Right atrium auricular region (tissue), 2 donors: ENCODE results near the gene DXO. TPM values are rescaled to one million over a fixed set of nuclear protein-coding genes. Genes with fewer than 3 reads are reported as not detected.
"Not testable (repeated sequence)": the region's sequence is repeated elsewhere in the genome, so short reads cannot be mapped to it uniquely, and the experiment has no call there.

ENCODE experiments used
- DNase-seq: peaks from one replicate; pipeline ENCODE4 v3.0.0-alpha.2; 2019; ENCODE audit warnings: low spot score
- H3K27ac ChIP-seq, 2 donors: fragments of 200-600 bp; sonication (generic); 1 replicate in 1 of 2; 2 replicates in 1 of 2; pipeline ENCODE4 v1.5.1; 2016 to 2019
- H3K27me3 ChIP-seq, 2 donors: fragments of 200-600 bp; sonication (generic); one replicate each; pipeline versions ENCODE4 v1.5.1 to v1.6.0; 2017 to 2019
- H3K36me3 ChIP-seq: fragments of 200-600 bp; sonication (generic); one replicate; pipeline ENCODE4 v1.5.1; 2016
- H3K4me1 ChIP-seq, 2 donors: fragments of 200-600 bp; sonication (generic); one replicate each; pipeline versions ENCODE4 v1.5.1 to v1.6.0; 2017 to 2019
- H3K4me3 ChIP-seq, 2 donors: fragments of 200-600 bp; sonication (generic); 1 replicate in 1 of 2; 2 replicates in 1 of 2; pipeline ENCODE4 v1.5.1; 2017 to 2019; ENCODE audit warnings: mild to moderate bottlenecking in 1 of 2, moderate library complexity in 1 of 2
- H3K9me3 ChIP-seq, 2 donors: fragments of 200-600 bp; sonication (generic); one replicate each; pipeline ENCODE4 v1.5.1; 2019
- CTCF ChIP-seq, 2 donors: fragments of 200-600 bp; sonication (generic); IDR thresholded peaks; one replicate each; pipeline ENCODE4 v1.5.1; 2019; ENCODE audit warnings: antibody characterized with exemption in 2 of 2
- total RNA-seq, 2 donors: library from RNA; depleted of rRNA; stranded (reverse); fragments of >200 nt; gene quantifications; one replicate each; pipeline ENCODE4 v1.1.0, GENCODE V29; 2016

DXO gene
- total RNA-seq = 10 to 100 TPM; 12.1 to 14.1 TPM

- H3K27ac ChIP-seq = peak within 1 kb of the TSS; percentile 96 to 98
- peaks cover 35% of the 10 kb centered on the region for H3K36me3 ChIP-seq
- no peaks in the 10 kb centered on the region for H3K27me3 ChIP-seq
- H3K4me1 ChIP-seq = peaks cover 0 to 34% of the 10 kb centered on the region in 2 donors
- no peaks in the 10 kb centered on the region for H3K9me3 ChIP-seq
- DNase-seq = peak; percentile 97
- TF ChIP-seq CTCF (IDR thresholded peaks at IDR 0.05) = no peak
- H3K4me3 ChIP-seq = peak within 1 kb of the TSS; percentile 80 to 82
These were observed at the start of gene DXO for GRCh38 chr6:31971993-31972708. Gene DXO, minus strand, starts transcription at chr6:31972138. Its CDS starts 463 bp downstream, at chr6:31971675.

- H3K27me3 ChIP-seq, H3K27ac ChIP-seq, H3K4me3 ChIP-seq, H3K36me3 ChIP-seq, DNase-seq, H3K9me3 ChIP-seq, H3K4me1 ChIP-seq: not testable (repeated sequence)
These were observed 42.6 kb upstream of the DXO start, which contains the start of gene C4B for GRCh38 chr6:32014547-32014946. Gene C4B, plus strand, starts transcription at chr6:32014795. Its CDS starts 51 bp downstream, at chr6:32014846.

- not testable (repeated sequence) for H3K9me3 ChIP-seq, H3K27me3 ChIP-seq, H3K4me1 ChIP-seq, H3K27ac ChIP-seq, DNase-seq, H3K4me3 ChIP-seq, H3K36me3 ChIP-seq
These were observed 41.8 kb upstream of the DXO start for GRCh38 chr6:32013738-32014137.

- H3K9me3 ChIP-seq, H3K4me3 ChIP-seq, H3K27ac ChIP-seq, H3K27me3 ChIP-seq, H3K4me1 ChIP-seq, DNase-seq, H3K36me3 ChIP-seq: not testable (repeated sequence)
These were observed 41.1 kb upstream of the DXO start for GRCh38 chr6:32012941-32013617.

- H3K4me3 ChIP-seq, H3K27me3 ChIP-seq, H3K27ac ChIP-seq, DNase-seq, H3K4me1 ChIP-seq, H3K9me3 ChIP-seq, H3K36me3 ChIP-seq: not testable (repeated sequence)
These were observed 39.1 kb upstream of the DXO start for GRCh38 chr6:32010856-32011530.

GRCh38 chr6:32009537-32009936 is 37.6 kb upstream of the DXO start:
- H3K9me3 ChIP-seq, DNase-seq, H3K27ac ChIP-seq, H3K4me3 ChIP-seq, H3K27me3 ChIP-seq, H3K4me1 ChIP-seq, H3K36me3 ChIP-seq: not testable (repeated sequence)

GRCh38 chr6:32008616-32009015 is 36.7 kb upstream of the DXO start:
- not testable (repeated sequence) for H3K27ac ChIP-seq, H3K9me3 ChIP-seq, H3K36me3 ChIP-seq, H3K27me3 ChIP-seq, H3K4me1 ChIP-seq, DNase-seq, H3K4me3 ChIP-seq

GRCh38 chr6:32008037-32008436 is 36.1 kb upstream of the DXO start:
- not testable (repeated sequence) for H3K4me1 ChIP-seq, H3K9me3 ChIP-seq, DNase-seq, H3K27ac ChIP-seq, H3K4me3 ChIP-seq, H3K27me3 ChIP-seq, H3K36me3 ChIP-seq

GRCh38 chr6:32007086-32007485 is 35.1 kb upstream of the DXO start:
- not testable (repeated sequence) for DNase-seq, H3K9me3 ChIP-seq, H3K4me1 ChIP-seq, H3K36me3 ChIP-seq, H3K4me3 ChIP-seq, H3K27ac ChIP-seq, H3K27me3 ChIP-seq

- not testable (repeated sequence) for H3K36me3 ChIP-seq, H3K4me1 ChIP-seq, H3K4me3 ChIP-seq, H3K9me3 ChIP-seq, DNase-seq, H3K27ac ChIP-seq, H3K27me3 ChIP-seq
These were observed 34.1 kb upstream of the DXO start for GRCh38 chr6:32005991-32006529.

- H3K4me3 ChIP-seq, H3K36me3 ChIP-seq, H3K27me3 ChIP-seq, H3K9me3 ChIP-seq, H3K4me1 ChIP-seq, DNase-seq: not testable (repeated sequence)
- peak overlapping the region in 1 of 2 donors; percentile 55 for H3K27ac ChIP-seq
These were observed 33.6 kb upstream of the DXO start for GRCh38 chr6:32005538-32005880.

- not testable (repeated sequence) for DNase-seq, H3K4me3 ChIP-seq, H3K9me3 ChIP-seq, H3K36me3 ChIP-seq, H3K27me3 ChIP-seq, H3K4me1 ChIP-seq
- H3K27ac ChIP-seq = peak overlapping the region in 1 of 2 donors; percentile 55
These were observed 33.1 kb upstream of the DXO start for GRCh38 chr6:32004864-32005537.

GRCh38 chr6:32004393-32004792 is 32.5 kb upstream of the DXO start:
- H3K27me3 ChIP-seq, H3K4me3 ChIP-seq, H3K36me3 ChIP-seq, DNase-seq, H3K9me3 ChIP-seq, H3K4me1 ChIP-seq: not testable (repeated sequence)
- H3K27ac ChIP-seq = peak overlapping the region in 1 of 2 donors; percentile 16
